Kidney (tissue), 14 donors: ENCODE results near the gene ISG20L2. TPM values are rescaled to one million over a fixed set of nuclear protein-coding genes. Genes with fewer than 3 reads are reported as not detected.

Experiments used
- DNase-seq, 5 donors: peaks; one replicate each; pipeline ENCODE4 v3.0.0-alpha.2; 2013 to 2020
- FAIRE-seq: peaks from 2 replicates; lab custom pipeline; 2012; peaks lifted over from hg19 to GRCh38; lab: Jason Lieb, UNC
- H3K27ac ChIP-seq, 2 donors: one replicate each; pipeline ENCODE4 v1.7.0; 2013; ENCODE audit warnings: low read depth in 2 of 2, low read length in 2 of 2, inconsistent platforms in 1 of 2
- H3K27me3 ChIP-seq: one replicate; pipeline ENCODE4 v1.7.1; 2013; ENCODE audit warnings: low read length, inconsistent platforms; ENCODE audit not compliant: control insufficient read depth, insufficient read depth
- H3K36me3 ChIP-seq, 3 donors: one replicate each; pipeline versions ENCODE4 v1.7.0 to v1.7.1; 2013; ENCODE audit warnings: low read length in 3 of 3, control low read depth in 1 of 3, inconsistent platforms in 1 of 3; ENCODE audit not compliant: insufficient read depth in 3 of 3, control insufficient read depth in 2 of 3
- H3K4me1 ChIP-seq, 3 donors: one replicate each; pipeline versions ENCODE4 v1.7.0 to v1.7.1; 2013; ENCODE audit warnings: low read length in 3 of 3, inconsistent platforms in 1 of 3, low read depth in 1 of 3; ENCODE audit not compliant: control insufficient read depth in 2 of 3, insufficient read depth in 2 of 3
- H3K4me3 ChIP-seq, 3 donors: one replicate each; pipeline versions ENCODE4 v1.7.0 to v1.8.1; 2013; ENCODE audit warnings: low read length in 3 of 3, control low read depth in 1 of 3, inconsistent platforms in 1 of 3
- H3K9ac ChIP-seq, 3 donors: one replicate each; pipeline versions ENCODE4 v1.7.0 to v1.7.1; 2013; ENCODE audit warnings: low read length in 3 of 3, control low read depth in 1 of 3, inconsistent platforms in 1 of 3
- H3K9me3 ChIP-seq, 3 donors: one replicate each; pipeline versions ENCODE4 v1.7.0 to v1.7.1; 2013; ENCODE audit warnings: low read length in 3 of 3, control low read depth in 1 of 3, inconsistent platforms in 1 of 3; ENCODE audit not compliant: control insufficient read depth in 2 of 3, insufficient read depth in 1 of 3
- intact Hi-C: fragments of 100-400 bp; cut with DNase I; formaldehyde crosslinking; loops from one replicate; pipeline ENCODE4 v1.11.1; 2022
- polyA plus RNA-seq: library from polyadenylated mRNA; stranded (reverse); fragments of 350-450 nt; fragmentation: Illumina TruSeq; extraction: RNeasy Lipid Tissue Mini Kit (QIAGEN cat#74804); gene quantifications from one replicate; pipeline ENCODE4 v1.2.3, GENCODE V29; 2014; ENCODE audit warnings: low read depth, low replicate concordance; ENCODE audit not compliant: insufficient read depth
- total RNA-seq: library from RNA; stranded (reverse); fragmentation: NEBNext Ultra II Directional; extraction: Animal tissue kit (Norgen Biotek cat#: 25700); gene quantifications from one replicate; pipeline ENCODE4 v1.2.1, GENCODE V29; 2021
- TF ChIP-seq, protein P1 (sequence below): IDR thresholded peaks from 3 replicates; pipeline ENCODE4 v1.5.1; 2012; ENCODE audit warnings: mild to moderate bottlenecking, moderate library complexity, borderline replicate concordance; ENCODE audit not compliant: insufficient read depth; ENCODE audit errors: extremely low read depth
- donor health status: control.
- donor health status: control.
- donor health status: control.
- donor health status: control.
- donor health status: control.
- donor health status: DM: yes; HTN: yes; CAD: no.
- donor health status: Normal renal cell carcinoma (clear cell type).

The ISG20L2 gene
- total and polyA plus RNA-seq, 2 donors from 2014 or later, result 13.3 to 23.3 TPM

DNA sequence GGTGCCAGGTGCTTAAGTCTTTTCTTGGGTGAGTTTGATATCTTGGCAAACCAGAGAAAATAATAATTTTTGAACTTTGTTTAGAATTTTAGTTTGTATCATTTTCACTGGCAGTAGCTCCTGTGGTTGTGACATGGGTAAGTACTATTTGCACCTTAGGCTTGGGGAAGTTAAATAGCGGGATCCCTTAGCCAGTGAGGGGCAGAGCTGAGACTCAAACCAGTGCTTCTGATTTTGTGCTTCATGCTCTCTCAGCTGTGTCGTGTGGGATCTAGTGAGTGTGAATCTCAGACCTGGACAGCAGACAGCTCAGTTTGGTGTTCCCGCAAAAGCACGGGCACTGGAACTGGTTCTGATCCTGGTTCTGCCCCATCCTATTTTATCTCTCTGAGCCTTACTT, 48.4 kb upstream of the ISG20L2 start:
- H3K9ac ChIP-seq, result no peak overlapping the region
- peaks cover 0 to 5% (median 4%) of the 10 kb centered on the region in 3 donors for H3K4me1 ChIP-seq
- H3K27me3 ChIP-seq, result no peaks in the 10 kb centered on the region
- DNase-seq (no peak), FAIRE-seq (no peak)
- TF ChIP-seq, protein P1, sequence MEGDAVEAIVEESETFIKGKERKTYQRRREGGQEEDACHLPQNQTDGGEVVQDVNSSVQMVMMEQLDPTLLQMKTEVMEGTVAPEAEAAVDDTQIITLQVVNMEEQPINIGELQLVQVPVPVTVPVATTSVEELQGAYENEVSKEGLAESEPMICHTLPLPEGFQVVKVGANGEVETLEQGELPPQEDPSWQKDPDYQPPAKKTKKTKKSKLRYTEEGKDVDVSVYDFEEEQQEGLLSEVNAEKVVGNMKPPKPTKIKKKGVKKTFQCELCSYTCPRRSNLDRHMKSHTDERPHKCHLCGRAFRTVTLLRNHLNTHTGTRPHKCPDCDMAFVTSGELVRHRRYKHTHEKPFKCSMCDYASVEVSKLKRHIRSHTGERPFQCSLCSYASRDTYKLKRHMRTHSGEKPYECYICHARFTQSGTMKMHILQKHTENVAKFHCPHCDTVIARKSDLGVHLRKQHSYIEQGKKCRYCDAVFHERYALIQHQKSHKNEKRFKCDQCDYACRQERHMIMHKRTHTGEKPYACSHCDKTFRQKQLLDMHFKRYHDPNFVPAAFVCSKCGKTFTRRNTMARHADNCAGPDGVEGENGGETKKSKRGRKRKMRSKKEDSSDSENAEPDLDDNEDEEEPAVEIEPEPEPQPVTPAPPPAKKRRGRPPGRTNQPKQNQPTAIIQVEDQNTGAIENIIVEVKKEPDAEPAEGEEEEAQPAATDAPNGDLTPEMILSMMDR, result no peak
- H3K9me3 ChIP-seq, result no peaks in the 10 kb centered on the region
- intact Hi-C loops, result no loop called here
- no peaks in the 10 kb centered on the region for H3K36me3 ChIP-seq
- no peak overlapping the region for H3K4me3 ChIP-seq
- H3K27ac ChIP-seq, result no peak overlapping the region

DNA sequence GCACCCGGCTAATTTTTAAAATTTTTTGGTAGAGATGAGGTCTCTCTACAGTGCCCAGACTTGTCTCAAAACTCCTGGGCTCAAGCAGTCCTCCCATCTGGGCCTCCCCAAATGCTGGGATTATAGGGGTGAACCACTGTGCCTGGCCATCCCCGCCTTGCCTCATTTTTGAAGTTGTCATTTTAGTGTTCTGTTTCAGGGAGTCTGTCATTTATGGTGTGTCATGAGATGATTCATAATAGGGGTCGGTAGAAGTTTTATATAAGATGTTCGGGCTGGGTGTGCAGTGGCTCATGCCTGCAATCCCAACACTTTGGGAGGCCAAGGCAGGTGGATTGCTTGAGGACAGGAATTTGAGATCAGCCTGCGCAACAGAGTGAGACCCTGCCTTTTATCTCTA, 47.2 kb upstream of the ISG20L2 start:
- no peaks in the 10 kb centered on the region for H3K27me3 ChIP-seq
- TF ChIP-seq, protein P1, result no peak

DNA sequence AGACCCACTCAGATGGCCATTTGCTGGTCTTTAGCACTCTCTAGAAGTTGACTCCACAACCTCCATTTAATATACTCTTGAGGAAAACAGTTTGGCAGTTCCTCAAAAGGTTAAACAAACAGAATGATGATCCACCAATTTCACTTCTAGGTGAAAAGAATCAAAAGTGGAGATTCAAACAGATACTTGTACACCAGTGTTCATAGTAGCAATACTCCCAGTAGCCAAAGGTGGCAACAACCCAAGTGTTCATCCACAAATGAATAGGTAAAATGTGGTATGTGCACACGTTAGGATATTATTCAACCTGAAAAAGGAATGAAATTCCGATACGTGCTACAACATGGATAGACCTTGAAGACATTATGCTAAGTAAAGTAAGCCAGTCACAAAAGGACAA, 45.0 kb upstream of the ISG20L2 start:
- intact Hi-C loops, result no loop called here
- no peaks in the 10 kb centered on the region for H3K27me3 ChIP-seq
- H3K36me3 ChIP-seq, result peaks cover 0 to 7% (median 6%) of the 10 kb centered on the region in 3 donors
- H3K4me1 ChIP-seq, result peaks cover 0 to 19% (median 11%) of the 10 kb centered on the region in 3 donors
- DNase-seq (no peak), FAIRE-seq (no peak)
- no peaks in the 10 kb centered on the region for H3K9me3 ChIP-seq
- H3K4me3 ChIP-seq, result no peak overlapping the region
- H3K9ac ChIP-seq, result no peak overlapping the region
- TF ChIP-seq, protein P1, result no peak
- H3K27ac ChIP-seq, result no peak overlapping the region

More for the DNA sequence above, 47.2 kb upstream of the ISG20L2 start:
- Histone ChIP-seq H3K36me3 (peaks cover 0 to 5% (median 3%) of the 10 kb centered on the region in 3 donors), H3K9ac (no peak overlapping the region), H3K27ac (no peak overlapping the region), H3K4me3 (no peak overlapping the region), H3K9me3 (no peaks in the 10 kb centered on the region), H3K4me1 (peaks cover 0 to 11% (median 5%) of the 10 kb centered on the region in 3 donors)
- intact Hi-C loops, result no loop called here
- no peak for DNase-seq
- FAIRE-seq, result no peak
